ENCODE results near the gene CPLX1. TPM values are rescaled to one million over a fixed set of nuclear protein-coding genes. Genes with fewer than 3 reads are reported as not detected.

The CPLX1 gene
- total RNA-seq, 2 donors from 2014 or later: 1.3 to 1.9 TPM

GRCh38 chr4:835148-836002 lies 9.4 kb upstream of the CPLX1 start:
- Mint-ChIP-seq H3K36me3 (ENCODE audit: insufficient read depth in 2 of 2) (peaks cover 6 to 9% of the 10 kb centered on the region in 2 donors), H3K9me3 (peaks cover 4 to 17% of the 10 kb centered on the region in 2 donors), H3K27me3 (ENCODE audit: low read depth) (no peaks in the 10 kb centered on the region), H3K4me1 (ENCODE audit: low read depth) (peaks cover 14% of the 10 kb centered on the region), H3K4me3 (no peak overlapping the region), H3K27ac (no peak overlapping the region)
- DNase-seq: no peak
- ATAC-seq (replicated peaks in 1 of 2): no peak

- Mint-ChIP-seq H3K27ac (no peak overlapping the region), H3K4me3 (no peak overlapping the region), H3K27me3 (ENCODE audit: low read depth) (no peaks in the 10 kb centered on the region), H3K36me3 (ENCODE audit: insufficient read depth in 2 of 2) (peaks cover 6 to 9% of the 10 kb centered on the region in 2 donors), H3K9me3 (peaks cover 4 to 16% of the 10 kb centered on the region in 2 donors), H3K4me1 (ENCODE audit: low read depth) (peaks cover 6% of the 10 kb centered on the region)
- DNase-seq (no peak), ATAC-seq (replicated peaks in 1 of 2) (no peak)
Measured at GRCh38 chr4:834368-835147, 8.6 kb upstream of the CPLX1 start.

- Mint-ChIP-seq H3K4me3 (no peak overlapping the region), H3K36me3 (ENCODE audit: insufficient read depth in 2 of 2) (peaks cover 6 to 8% of the 10 kb centered on the region in 2 donors), H3K4me1 (ENCODE audit: low read depth) (peaks cover 6% of the 10 kb centered on the region), H3K27ac (no peak overlapping the region), H3K27me3 (ENCODE audit: low read depth) (peaks cover under 1% of the 10 kb centered on the region), H3K9me3 (peaks cover 3 to 15% of the 10 kb centered on the region in 2 donors)
- ATAC-seq (replicated peaks in 1 of 2) (peak in 1 of 2 donors; percentile 19), DNase-seq (no peak)
Measured at GRCh38 chr4:833731-834367, 7.9 kb upstream of the CPLX1 start.

- DNase-seq: peak; percentile 30 to 36
- peak in 1 of 2 donors; percentile 52 for ATAC-seq (replicated peaks in 1 of 2)
- Mint-ChIP-seq H3K27ac (no peak overlapping the region), H3K27me3 (ENCODE audit: low read depth) (peaks cover 8% of the 10 kb centered on the region), H3K4me3 (no peak overlapping the region), H3K36me3 (ENCODE audit: insufficient read depth in 2 of 2) (peaks cover 6 to 7% of the 10 kb centered on the region in 2 donors), H3K9me3 (peaks cover 2 to 14% of the 10 kb centered on the region in 2 donors), H3K4me1 (ENCODE audit: low read depth) (peaks cover 6% of the 10 kb centered on the region)
Measured at GRCh38 chr4:833156-833555, 7.2 kb upstream of the CPLX1 start.

- Mint-ChIP-seq H3K4me3 (no peak overlapping the region), H3K27ac (no peak overlapping the region)
Measured at GRCh38 chr4:832536-832935, 6.6 kb upstream of the CPLX1 start.

GRCh38 chr4:832108-832507 lies 6.2 kb upstream of the CPLX1 start:
- Mint-ChIP-seq H3K36me3 (ENCODE audit: insufficient read depth in 2 of 2) (peaks cover 7% of the 10 kb centered on the region in 2 donors), H3K9me3 (peaks cover 0 to 4% of the 10 kb centered on the region in 2 donors), H3K4me3 (no peak overlapping the region), H3K4me1 (ENCODE audit: low read depth) (peaks cover 6% of the 10 kb centered on the region), H3K27me3 (ENCODE audit: low read depth) (peaks cover 14% of the 10 kb centered on the region), H3K27ac (no peak overlapping the region)
- DNase-seq (no peak), ATAC-seq (replicated peaks in 1 of 2) (no peak)

More at GRCh38 chr4:832536-832935, 6.6 kb upstream of the CPLX1 start:
- ATAC-seq (replicated peaks in 1 of 2): no peak
- Mint-ChIP-seq H3K4me1 (ENCODE audit: low read depth) (peaks cover 6% of the 10 kb centered on the region), H3K27me3 (ENCODE audit: low read depth) (peaks cover 14% of the 10 kb centered on the region), H3K36me3 (ENCODE audit: insufficient read depth in 2 of 2) (peaks cover 7% of the 10 kb centered on the region in 2 donors), H3K9me3 (peaks cover 0 to 8% of the 10 kb centered on the region in 2 donors)
- no peak for DNase-seq

- DNase-seq (no peak), ATAC-seq (replicated peaks in 1 of 2) (no peak)
- Mint-ChIP-seq H3K4me3 (no peak overlapping the region), H3K4me1 (ENCODE audit: low read depth) (peaks cover 6% of the 10 kb centered on the region), H3K27ac (no peak overlapping the region), H3K27me3 (ENCODE audit: low read depth) (peaks cover 14% of the 10 kb centered on the region), H3K36me3 (ENCODE audit: insufficient read depth in 2 of 2) (peaks cover 7% of the 10 kb centered on the region in 2 donors), H3K9me3 (peaks cover 0 to 4% of the 10 kb centered on the region in 2 donors)
Measured at GRCh38 chr4:831483-831805, 5.5 kb upstream of the CPLX1 start.

GRCh38 chr4:830601-831482 lies 4.9 kb upstream of the CPLX1 start:
- peaks cover 14% of the 10 kb centered on the region for H3K27me3 Mint-ChIP-seq (ENCODE audit: low read depth)
- H3K4me1 Mint-ChIP-seq (ENCODE audit: low read depth): peaks cover 6% of the 10 kb centered on the region
- peaks cover 0 to 3% of the 10 kb centered on the region in 2 donors for H3K9me3 Mint-ChIP-seq
- ATAC-seq (replicated peaks in 1 of 2) (no peak), DNase-seq (no peak)
- H3K4me3 Mint-ChIP-seq: no peak overlapping the region
- peaks cover 6% of the 10 kb centered on the region in 2 donors for H3K36me3 Mint-ChIP-seq (ENCODE audit: insufficient read depth in 2 of 2)
- H3K27ac Mint-ChIP-seq: no peak overlapping the region

- H3K4me1 Mint-ChIP-seq (ENCODE audit: low read depth): peaks cover 6% of the 10 kb centered on the region
- H3K27ac Mint-ChIP-seq: no peak overlapping the region
- H3K27me3 Mint-ChIP-seq (ENCODE audit: low read depth): peaks cover 17% of the 10 kb centered on the region
- no peak for DNase-seq
- no peak overlapping the region for H3K4me3 Mint-ChIP-seq
- ATAC-seq (replicated peaks in 1 of 2): no peak
- H3K36me3 Mint-ChIP-seq (ENCODE audit: insufficient read depth in 2 of 2): peaks cover 4 to 6% of the 10 kb centered on the region in 2 donors
- H3K9me3 Mint-ChIP-seq: peaks cover 0 to 2% of the 10 kb centered on the region in 2 donors
Measured at GRCh38 chr4:829761-830600, 4.1 kb upstream of the CPLX1 start.

- peaks cover 6% of the 10 kb centered on the region for H3K4me1 Mint-ChIP-seq (ENCODE audit: low read depth)
- DNase-seq (no peak), ATAC-seq (replicated peaks in 1 of 2) (no peak)
Measured at GRCh38 chr4:829291-829690, 3.4 kb upstream of the CPLX1 start.

GRCh38 chr4:828641-829271 lies 2.8 kb upstream of the CPLX1 start:
- Mint-ChIP-seq H3K36me3 (ENCODE audit: insufficient read depth in 2 of 2) (peaks cover 4 to 6% of the 10 kb centered on the region in 2 donors), H3K4me1 (ENCODE audit: low read depth) (peaks cover 6% of the 10 kb centered on the region), H3K4me3 (no peak overlapping the region), H3K9me3 (peaks cover 0 to 2% of the 10 kb centered on the region in 2 donors), H3K27ac (no peak overlapping the region), H3K27me3 (ENCODE audit: low read depth) (peaks cover 29% of the 10 kb centered on the region)
- no peak for DNase-seq
- no peak for ATAC-seq (replicated peaks in 1 of 2)

More at GRCh38 chr4:829291-829690, 3.4 kb upstream of the CPLX1 start:
- Mint-ChIP-seq H3K36me3 (ENCODE audit: insufficient read depth in 2 of 2) (peaks cover 4 to 6% of the 10 kb centered on the region in 2 donors), H3K27ac (no peak overlapping the region), H3K4me3 (no peak overlapping the region), H3K27me3 (ENCODE audit: low read depth) (peaks cover 24% of the 10 kb centered on the region), H3K9me3 (peaks cover 0 to 2% of the 10 kb centered on the region in 2 donors)

Data from activated T-cell treated with anti-CD3 and anti-CD28 coated beads, Interleukin-2, amount 50 U/mL, for 72 hours (primary cell).